A673 (cell line): ENCODE results near the gene CDKAL1.

Source experiments
- EZH2 ChIP-seq: fragments of 200-600 bp; sonication (generic); IDR thresholded peaks from 2 replicates; pipeline ENCODE4 v1.6.1; 2017; ENCODE audit warnings: borderline replicate concordance, low read depth, mild to moderate bottlenecking, mixed read lengths, antibody characterized with exemption, low read length; ENCODE audit not compliant: poor library complexity, severe bottlenecking
- TF ChIP-seq, protein P1 (sequence below): fragments of 300-800, 200-600 bp; sonication (generic); conservative IDR thresholded peaks from 2 replicates; pipeline ENCODE4 v1.5.1; 2017; ENCODE audit warnings: low read depth, mild to moderate bottlenecking, antibody characterized with exemption, low read length, moderate library complexity, mixed read lengths

DNA sequence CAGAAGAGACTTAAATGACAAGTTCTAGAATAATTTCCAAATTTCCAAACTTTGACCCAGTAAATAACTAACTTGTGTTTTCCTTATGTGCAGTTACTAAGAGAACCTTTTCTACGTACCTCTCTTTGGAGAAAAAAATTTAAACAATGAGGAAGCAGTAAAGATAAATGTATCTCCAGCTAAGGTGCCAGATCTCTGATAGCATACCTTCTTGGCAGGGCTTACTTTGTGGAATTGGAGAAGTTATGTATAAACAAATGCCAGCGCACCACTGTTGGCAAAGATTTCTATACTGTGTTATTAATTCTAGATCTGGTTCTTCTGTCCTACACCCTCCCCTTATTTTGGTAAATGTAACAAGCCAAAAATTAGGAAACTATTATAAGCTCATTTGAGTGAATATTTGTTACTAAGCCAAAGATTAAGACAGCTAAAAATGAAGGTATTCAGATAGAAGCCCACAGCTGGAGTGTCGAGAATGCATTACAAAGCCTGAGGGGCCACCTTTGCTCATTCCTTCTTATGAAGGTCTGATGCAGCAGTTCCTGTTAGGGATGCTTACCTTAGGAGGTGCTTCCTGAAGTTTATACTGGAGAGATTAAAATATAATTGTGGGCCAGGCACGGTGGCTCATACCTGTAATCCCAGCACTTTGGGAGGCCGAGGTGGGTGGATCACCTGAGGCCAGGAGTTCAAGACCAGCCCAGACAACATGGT, 686.2 kb downstream of the CDKAL1 start:
- TF ChIP-seq EZH2, result no peak
- TF ChIP-seq, protein P1, sequence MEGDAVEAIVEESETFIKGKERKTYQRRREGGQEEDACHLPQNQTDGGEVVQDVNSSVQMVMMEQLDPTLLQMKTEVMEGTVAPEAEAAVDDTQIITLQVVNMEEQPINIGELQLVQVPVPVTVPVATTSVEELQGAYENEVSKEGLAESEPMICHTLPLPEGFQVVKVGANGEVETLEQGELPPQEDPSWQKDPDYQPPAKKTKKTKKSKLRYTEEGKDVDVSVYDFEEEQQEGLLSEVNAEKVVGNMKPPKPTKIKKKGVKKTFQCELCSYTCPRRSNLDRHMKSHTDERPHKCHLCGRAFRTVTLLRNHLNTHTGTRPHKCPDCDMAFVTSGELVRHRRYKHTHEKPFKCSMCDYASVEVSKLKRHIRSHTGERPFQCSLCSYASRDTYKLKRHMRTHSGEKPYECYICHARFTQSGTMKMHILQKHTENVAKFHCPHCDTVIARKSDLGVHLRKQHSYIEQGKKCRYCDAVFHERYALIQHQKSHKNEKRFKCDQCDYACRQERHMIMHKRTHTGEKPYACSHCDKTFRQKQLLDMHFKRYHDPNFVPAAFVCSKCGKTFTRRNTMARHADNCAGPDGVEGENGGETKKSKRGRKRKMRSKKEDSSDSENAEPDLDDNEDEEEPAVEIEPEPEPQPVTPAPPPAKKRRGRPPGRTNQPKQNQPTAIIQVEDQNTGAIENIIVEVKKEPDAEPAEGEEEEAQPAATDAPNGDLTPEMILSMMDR, result no peak
